Mucosa of gallbladder (tissue), 1 donor: Measurements from ENCODE around the gene SNAPC5. TPM values are rescaled to one million over a fixed set of nuclear protein-coding genes. Genes with fewer than 3 reads are reported as not detected.

Experiments used
- DNase-seq: peaks from one replicate; pipeline ENCODE4 v3.0.0-alpha.2; 2020; ENCODE audit warnings: low spot score
- total RNA-seq: library from RNA; stranded (reverse); gene quantifications from one replicate; pipeline ENCODE4 v1.2.1, GENCODE V29; 2021
- donor health status: DM: no; HTN: no; CAD: no.

The SNAPC5 gene
- total RNA-seq, 1 donor from 2014 or later = 22.2 TPM

GRCh38 chr15:66456211-66456610 lies 41.4 kb downstream of the SNAPC5 start:
- no peak for DNase-seq

- no peak for DNase-seq
Measured at GRCh38 chr15:66454143-66454542, 43.4 kb downstream of the SNAPC5 start.

GRCh38 chr15:66452971-66453580 lies 44.5 kb downstream of the SNAPC5 start:
- no peak for DNase-seq

- no peak for DNase-seq
Measured at GRCh38 chr15:66452420-66452819, 45.1 kb downstream of the SNAPC5 start.

Other genes starting within 250 kb of the SNAPC5 start
- gene MEGF11, start 244.0 kb downstream of the SNAPC5 start, total RNA-seq = 0.35 TPM
- 29.3 TPM for gene DIS3L, start 204.2 kb downstream of the SNAPC5 start, total RNA-seq
- gene TIPIN, start 141.1 kb downstream of the SNAPC5 start, total RNA-seq = 4.0 TPM
- 48.2 TPM for gene MAP2K1, start 110.8 kb downstream of the SNAPC5 start, total RNA-seq
- 1,437 TPM for gene RPL4, start 7.1 kb upstream of the SNAPC5 start, total RNA-seq
- 5.3 TPM for gene ZWILCH, start 7.6 kb upstream of the SNAPC5 start, total RNA-seq
- not detected for gene LCTL, start 68.2 kb upstream of the SNAPC5 start, total RNA-seq
- gene SMAD6, start 204.5 kb upstream of the SNAPC5 start, total RNA-seq = 50.5 TPM